GM12801 (cell line): Measurements from ENCODE around the gene NQO2.

Source experiments
- CTCF ChIP-seq: IDR thresholded peaks from one replicate; pipeline ENCODE4 v1.5.1; 2011; ENCODE audit warnings: control low read depth; ENCODE audit not compliant: insufficient read length; ENCODE audit errors: extremely low read depth

The NQO2 gene

GRCh38 chr6:2970753-2971419, 28.8 kb upstream of the NQO2 start:
- no peak for TF ChIP-seq CTCF

GRCh38 chr6:2971420-2972218, 28.1 kb upstream of the NQO2 start, which contains the start of gene SERPINB6:
Gene SERPINB6, minus strand, starts transcription at chr6:2971567. Its CDS starts 12,235 bp downstream, at chr6:2959332.
- no peak for TF ChIP-seq CTCF

- TF ChIP-seq CTCF, result no peak
Measured at GRCh38 chr6:2973676-2974075, 26.0 kb upstream of the NQO2 start.

- TF ChIP-seq CTCF, result no peak
Measured at GRCh38 chr6:2976060-2976459, 23.6 kb upstream of the NQO2 start.

GRCh38 chr6:2976571-2977085, 23.1 kb upstream of the NQO2 start:
- TF ChIP-seq CTCF, result no peak

GRCh38 chr6:2977290-2977689, 22.4 kb upstream of the NQO2 start:
- TF ChIP-seq CTCF, result no peak

GRCh38 chr6:2977799-2978590, 21.7 kb upstream of the NQO2 start:
- TF ChIP-seq CTCF, result no peak
